ENCODE results near the gene ZNF316. TPM values are rescaled to one million over a fixed set of nuclear protein-coding genes. Genes with fewer than 3 reads are reported as not detected.

ZNF316 gene
- total and polyA plus RNA-seq, 10 of the 15 experiments (the other 5 are each of a cell fraction or from before 2014, with no cell fraction given): 0.03 to 28.9 (median 5.7) TPM

DNA sequence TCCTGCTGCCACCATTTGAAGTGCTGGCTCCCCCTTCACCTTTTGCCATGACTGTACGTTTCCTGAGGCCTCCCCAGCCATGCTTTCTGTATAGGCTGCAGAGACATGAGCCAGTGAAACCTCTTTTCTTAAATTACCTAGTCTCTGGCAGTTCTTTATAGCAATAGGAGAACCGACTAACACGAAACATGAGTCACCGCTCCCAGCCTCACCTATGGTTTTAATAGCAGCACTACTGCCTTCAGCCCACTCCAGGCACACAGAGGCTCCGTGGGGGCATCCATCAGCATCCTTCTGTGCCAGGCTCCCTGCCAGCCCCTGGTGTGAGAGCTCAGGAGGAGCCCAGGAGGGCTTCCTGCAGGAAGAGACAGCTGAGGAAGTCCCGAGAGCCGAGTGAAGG lies 5.5 kb upstream of the ZNF316 start:
- peaks cover 3% of the 10 kb centered on the region; the same call in 1 of the 2 replicates for H3K4me1 ChIP-seq (ENCODE audit: control insufficient read depth, insufficient read depth, low read length)
- SMC1A ChIA-PET (ENCODE audit: uncharacterized antibody, unreplicated experiment): no interaction called here
- no peak overlapping the region for H3K9ac ChIP-seq (ENCODE audit: control insufficient read depth, insufficient read depth, low read length)
- ATAC-seq (no peak), FAIRE-seq (no peak), DNase-seq (ENCODE audit: low read depth, low spot score) (no peak)
- peaks cover 1% of the 10 kb centered on the region for H3K79me2 ChIP-seq (ENCODE audit: control insufficient read depth, insufficient read depth, low read length)
- H3K9me3 ChIP-seq (replicated peaks; ENCODE audit: control insufficient read depth, insufficient read depth, low read length): no peaks in the 10 kb centered on the region; the same call in 2 of the 3 replicates
- CTCF ChIA-PET: no interaction called here
- 50% methylated on average over 7 of the region's 7 CpGs for WGBS (ENCODE audit: insufficient coverage, insufficient replicate concordance, low lambda C conversion rate, missing lambda C conversion rate)
- H3K36me3 ChIP-seq (ENCODE audit: control insufficient read depth in 2 of 2, insufficient read depth in 2 of 2, low read length in 1 of 2): no peaks in the 10 kb centered on the region
- H3K27ac ChIP-seq (ENCODE audit: control insufficient read depth, insufficient read depth): no peak overlapping the region
- no peak for TF ChIP-seq MTA2 (IDR thresholded peaks at IDR 0.05; ENCODE audit: low read depth)
- TF ChIP-seq SP1 (IDR thresholded peaks at IDR 0.05; ENCODE audit: low read depth, low read length): no peak
- TF ChIP-seq RCOR1 (conservative IDR thresholded peaks at IDR 0.05; ENCODE audit: low read depth, low read length): no peak
- TF ChIP-seq, protein P1, sequence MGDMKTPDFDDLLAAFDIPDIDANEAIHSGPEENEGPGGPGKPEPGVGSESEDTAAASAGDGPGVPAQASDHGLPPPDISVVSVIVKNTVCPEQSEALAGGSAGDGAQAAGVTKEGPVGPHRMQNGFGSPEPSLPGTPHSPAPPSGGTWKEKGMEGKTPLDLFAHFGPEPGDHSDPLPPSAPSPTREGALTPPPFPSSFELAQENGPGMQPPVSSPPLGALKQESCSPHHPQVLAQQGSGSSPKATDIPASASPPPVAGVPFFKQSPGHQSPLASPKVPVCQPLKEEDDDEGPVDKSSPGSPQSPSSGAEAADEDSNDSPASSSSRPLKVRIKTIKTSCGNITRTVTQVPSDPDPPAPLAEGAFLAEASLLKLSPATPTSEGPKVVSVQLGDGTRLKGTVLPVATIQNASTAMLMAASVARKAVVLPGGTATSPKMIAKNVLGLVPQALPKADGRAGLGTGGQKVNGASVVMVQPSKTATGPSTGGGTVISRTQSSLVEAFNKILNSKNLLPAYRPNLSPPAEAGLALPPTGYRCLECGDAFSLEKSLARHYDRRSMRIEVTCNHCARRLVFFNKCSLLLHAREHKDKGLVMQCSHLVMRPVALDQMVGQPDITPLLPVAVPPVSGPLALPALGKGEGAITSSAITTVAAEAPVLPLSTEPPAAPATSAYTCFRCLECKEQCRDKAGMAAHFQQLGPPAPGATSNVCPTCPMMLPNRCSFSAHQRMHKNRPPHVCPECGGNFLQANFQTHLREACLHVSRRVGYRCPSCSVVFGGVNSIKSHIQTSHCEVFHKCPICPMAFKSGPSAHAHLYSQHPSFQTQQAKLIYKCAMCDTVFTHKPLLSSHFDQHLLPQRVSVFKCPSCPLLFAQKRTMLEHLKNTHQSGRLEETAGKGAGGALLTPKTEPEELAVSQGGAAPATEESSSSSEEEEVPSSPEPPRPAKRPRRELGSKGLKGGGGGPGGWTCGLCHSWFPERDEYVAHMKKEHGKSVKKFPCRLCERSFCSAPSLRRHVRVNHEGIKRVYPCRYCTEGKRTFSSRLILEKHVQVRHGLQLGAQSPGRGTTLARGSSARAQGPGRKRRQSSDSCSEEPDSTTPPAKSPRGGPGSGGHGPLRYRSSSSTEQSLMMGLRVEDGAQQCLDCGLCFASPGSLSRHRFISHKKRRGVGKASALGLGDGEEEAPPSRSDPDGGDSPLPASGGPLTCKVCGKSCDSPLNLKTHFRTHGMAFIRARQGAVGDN (IDR thresholded peaks at IDR 0.05): no peak
- TF ChIP-seq, protein P2, sequence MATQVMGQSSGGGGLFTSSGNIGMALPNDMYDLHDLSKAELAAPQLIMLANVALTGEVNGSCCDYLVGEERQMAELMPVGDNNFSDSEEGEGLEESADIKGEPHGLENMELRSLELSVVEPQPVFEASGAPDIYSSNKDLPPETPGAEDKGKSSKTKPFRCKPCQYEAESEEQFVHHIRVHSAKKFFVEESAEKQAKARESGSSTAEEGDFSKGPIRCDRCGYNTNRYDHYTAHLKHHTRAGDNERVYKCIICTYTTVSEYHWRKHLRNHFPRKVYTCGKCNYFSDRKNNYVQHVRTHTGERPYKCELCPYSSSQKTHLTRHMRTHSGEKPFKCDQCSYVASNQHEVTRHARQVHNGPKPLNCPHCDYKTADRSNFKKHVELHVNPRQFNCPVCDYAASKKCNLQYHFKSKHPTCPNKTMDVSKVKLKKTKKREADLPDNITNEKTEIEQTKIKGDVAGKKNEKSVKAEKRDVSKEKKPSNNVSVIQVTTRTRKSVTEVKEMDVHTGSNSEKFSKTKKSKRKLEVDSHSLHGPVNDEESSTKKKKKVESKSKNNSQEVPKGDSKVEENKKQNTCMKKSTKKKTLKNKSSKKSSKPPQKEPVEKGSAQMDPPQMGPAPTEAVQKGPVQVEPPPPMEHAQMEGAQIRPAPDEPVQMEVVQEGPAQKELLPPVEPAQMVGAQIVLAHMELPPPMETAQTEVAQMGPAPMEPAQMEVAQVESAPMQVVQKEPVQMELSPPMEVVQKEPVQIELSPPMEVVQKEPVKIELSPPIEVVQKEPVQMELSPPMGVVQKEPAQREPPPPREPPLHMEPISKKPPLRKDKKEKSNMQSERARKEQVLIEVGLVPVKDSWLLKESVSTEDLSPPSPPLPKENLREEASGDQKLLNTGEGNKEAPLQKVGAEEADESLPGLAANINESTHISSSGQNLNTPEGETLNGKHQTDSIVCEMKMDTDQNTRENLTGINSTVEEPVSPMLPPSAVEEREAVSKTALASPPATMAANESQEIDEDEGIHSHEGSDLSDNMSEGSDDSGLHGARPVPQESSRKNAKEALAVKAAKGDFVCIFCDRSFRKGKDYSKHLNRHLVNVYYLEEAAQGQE (IDR thresholded peaks at IDR 0.05; ENCODE audit: low read depth, low read length): no peak
- TF ChIP-seq, protein P3, sequence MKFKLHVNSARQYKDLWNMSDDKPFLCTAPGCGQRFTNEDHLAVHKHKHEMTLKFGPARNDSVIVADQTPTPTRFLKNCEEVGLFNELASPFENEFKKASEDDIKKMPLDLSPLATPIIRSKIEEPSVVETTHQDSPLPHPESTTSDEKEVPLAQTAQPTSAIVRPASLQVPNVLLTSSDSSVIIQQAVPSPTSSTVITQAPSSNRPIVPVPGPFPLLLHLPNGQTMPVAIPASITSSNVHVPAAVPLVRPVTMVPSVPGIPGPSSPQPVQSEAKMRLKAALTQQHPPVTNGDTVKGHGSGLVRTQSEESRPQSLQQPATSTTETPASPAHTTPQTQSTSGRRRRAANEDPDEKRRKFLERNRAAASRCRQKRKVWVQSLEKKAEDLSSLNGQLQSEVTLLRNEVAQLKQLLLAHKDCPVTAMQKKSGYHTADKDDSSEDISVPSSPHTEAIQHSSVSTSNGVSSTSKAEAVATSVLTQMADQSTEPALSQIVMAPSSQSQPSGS (IDR thresholded peaks at IDR 0.05; ENCODE audit: low read length): no peak
- BruUV-seq (replicated peaks): no TSS peak
- no peaks in the 10 kb centered on the region for H4K20me1 ChIP-seq (ENCODE audit: control insufficient read depth, insufficient read depth)
- POLR2A ChIA-PET: no interaction called here
- in situ Hi-C loops (cut with MboI): no loop called here
- H2AFZ ChIP-seq (ENCODE audit: control insufficient read depth, low read depth, low read length): no peak overlapping the region
- RAD21 ChIA-PET (ENCODE audit: unreplicated experiment): no interaction called here
- no peaks in the 10 kb centered on the region for H3K27me3 ChIP-seq (replicated peaks in 1 of 2; ENCODE audit: control insufficient read depth in 2 of 2, insufficient read depth in 2 of 2, low read length in 1 of 2)
- no peak overlapping the region for H3K4me2 ChIP-seq (ENCODE audit: control insufficient read depth, insufficient read depth)
- intact Hi-C loops (cut with micrococcal nuclease; ENCODE audit: unreplicated experiment): no loop called here
- no peak overlapping the region for H3K4me3 ChIP-seq
